GM18505 (cell line): ENCODE data around the gene ELK1.
"Not testable (repeated sequence)": the region's sequence is repeated elsewhere in the genome, so short reads cannot be mapped to it uniquely, and the experiment has no call there.

Source experiments
- ATAC-seq: cut with Tn5 transposase; IDR thresholded peaks from one replicate; pipeline ENCODE4 v1.9.1; 2021; ENCODE audit not compliant: unreplicated experiment
- POLR2A ChIP-seq: IDR thresholded peaks from 4 replicates; pipeline ENCODE4 v1.6.1; 2011; ENCODE audit warnings: borderline replicate concordance; ENCODE audit not compliant: insufficient read depth, insufficient read length; ENCODE audit errors: extremely low read depth

ELK1 gene

GRCh38 chrX:47650164-47651042 is at the start of gene ELK1:
TSS of gene ELK1 (minus strand) at chrX:47650563. CDS start at chrX:47641441, 9,122 bp downstream.
- peak; percentile 84 for ATAC-seq
- TF ChIP-seq POLR2A: peak; percentile 54

DNA sequence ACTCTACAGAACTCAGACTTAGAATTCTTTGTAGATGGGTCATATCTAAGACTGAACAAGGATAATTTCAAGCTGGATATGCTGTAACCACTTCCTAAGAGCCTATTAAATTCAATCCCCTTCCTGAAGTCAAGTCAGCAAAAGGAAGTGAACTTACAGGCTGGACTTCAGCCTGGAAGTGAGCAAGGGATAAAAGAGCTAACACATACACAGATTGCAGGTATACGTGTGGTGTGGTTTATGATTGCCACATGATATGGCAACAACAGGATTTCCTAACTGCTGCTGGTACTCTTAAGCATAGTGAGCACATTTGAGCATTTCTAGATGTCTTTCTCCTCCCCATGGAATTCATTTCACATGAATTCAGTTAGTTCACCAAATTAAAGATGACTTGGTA is 46.8 kb upstream of the ELK1 start:
- TF ChIP-seq POLR2A: no peak
- no peak for ATAC-seq

DNA sequence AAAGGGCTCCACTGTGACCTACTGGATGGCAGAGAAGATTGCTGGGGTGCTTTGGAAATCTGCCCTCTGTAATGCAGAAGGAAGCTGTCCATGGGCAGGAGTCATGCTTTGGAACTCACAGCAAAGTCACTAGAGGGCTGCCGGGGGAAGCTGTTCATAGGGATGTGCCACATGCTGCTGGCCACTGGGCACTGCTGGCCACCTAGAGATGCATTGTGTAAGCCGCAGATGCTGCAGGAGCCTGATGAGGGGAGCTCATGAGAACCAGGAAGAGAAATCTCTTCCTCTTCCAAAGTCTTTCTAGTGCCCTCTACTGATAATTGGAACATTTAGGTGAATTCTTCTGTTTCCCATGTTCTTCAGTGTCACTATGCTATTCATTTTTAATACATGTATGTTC is 39.8 kb upstream of the ELK1 start:
- no peak for TF ChIP-seq POLR2A
- no peak for ATAC-seq

GRCh38 chrX:47687263-47687662 is 36.9 kb upstream of the ELK1 start:
- no peak for TF ChIP-seq POLR2A

GRCh38 chrX:47683829-47684205 is 33.5 kb upstream of the ELK1 start:
- no peak for ATAC-seq
- no peak for TF ChIP-seq POLR2A

More at GRCh38 chrX:47687263-47687662, 36.9 kb upstream of the ELK1 start:
- ATAC-seq: no peak

GRCh38 chrX:47683184-47683828 is 32.9 kb upstream of the ELK1 start:
- ATAC-seq: no peak

GRCh38 chrX:47675959-47676859 is 25.8 kb upstream of the ELK1 start:
- ATAC-seq: not testable (repeated sequence)

More at GRCh38 chrX:47683184-47683828, 32.9 kb upstream of the ELK1 start:
- no peak for TF ChIP-seq POLR2A

- no peak for ATAC-seq
- no peak for TF ChIP-seq POLR2A
Measured at GRCh38 chrX:47674776-47675175, 24.4 kb upstream of the ELK1 start.

DNA sequence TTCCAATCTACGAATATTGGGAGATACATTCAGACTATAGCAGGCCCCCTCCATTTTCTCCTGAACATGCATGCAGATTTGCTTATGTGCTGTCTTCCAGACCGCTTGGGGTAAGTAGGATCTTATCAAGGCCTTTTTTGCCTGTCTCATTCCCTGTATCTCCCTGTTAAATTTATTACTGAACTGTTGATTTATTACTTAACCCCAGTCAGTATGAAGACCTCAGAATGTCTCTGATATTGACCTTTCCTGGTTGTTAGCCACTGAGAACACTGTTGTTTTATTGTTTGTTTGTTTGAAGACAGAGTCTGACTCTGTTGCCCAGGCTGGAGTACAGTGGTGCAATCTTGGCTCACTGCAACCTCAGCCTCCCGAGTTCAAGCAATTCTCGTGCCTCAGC is 15.4 kb upstream of the ELK1 start:
- ATAC-seq: not testable (repeated sequence)

DNA sequence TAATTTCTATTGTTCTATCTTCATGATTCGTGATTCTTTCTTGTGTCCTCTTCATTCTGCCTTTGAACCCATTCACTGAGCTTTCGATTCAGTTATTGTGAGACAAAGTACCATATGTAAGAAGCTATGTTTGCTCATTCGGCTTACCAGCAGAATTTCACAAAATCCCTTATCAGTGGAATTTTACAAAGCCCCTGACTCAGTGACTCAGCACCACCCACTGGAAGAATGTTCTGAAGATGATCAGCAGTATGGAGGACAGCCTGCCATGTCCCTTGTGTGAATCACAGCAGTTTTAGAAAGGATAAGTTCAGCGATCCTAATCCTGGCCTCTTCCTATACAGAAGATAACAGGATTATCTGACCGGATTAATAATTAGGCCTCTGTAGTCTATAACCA is 14.4 kb upstream of the ELK1 start:
- no peak for TF ChIP-seq POLR2A
- ATAC-seq: no peak

DNA sequence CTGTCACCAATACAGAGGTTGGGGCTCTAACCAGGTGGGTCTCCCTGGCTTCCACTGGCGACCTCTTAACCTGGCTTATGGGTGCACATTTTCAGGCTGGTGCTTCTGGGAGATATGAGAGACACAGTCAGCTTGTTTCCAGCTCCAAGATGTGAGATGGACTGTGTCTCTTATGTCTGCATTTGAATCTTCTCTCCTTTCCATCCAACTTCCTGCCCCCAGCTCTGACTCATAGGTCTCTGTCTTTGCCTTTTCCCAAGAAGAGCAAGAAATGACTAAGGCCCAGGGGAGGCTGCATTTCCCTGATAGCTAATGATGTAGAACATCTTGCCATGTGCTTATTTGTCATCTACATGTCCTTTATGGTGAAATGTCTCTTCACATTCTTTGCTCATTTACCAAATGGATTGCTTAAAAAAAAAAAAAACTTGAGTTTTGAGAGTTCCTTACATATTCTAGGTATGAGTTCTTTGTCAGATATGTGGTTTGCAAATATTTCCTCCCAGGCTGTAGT is 11.8 kb upstream of the ELK1 start:
- no peak for ATAC-seq
- TF ChIP-seq POLR2A: no peak

- TF ChIP-seq POLR2A: no peak
- ATAC-seq: no peak
Measured at GRCh38 chrX:47661539-47661938, 11.2 kb upstream of the ELK1 start.

GRCh38 chrX:47659421-47659726 is 9.0 kb upstream of the ELK1 start:
- no peak for TF ChIP-seq POLR2A
- no peak for ATAC-seq

DNA sequence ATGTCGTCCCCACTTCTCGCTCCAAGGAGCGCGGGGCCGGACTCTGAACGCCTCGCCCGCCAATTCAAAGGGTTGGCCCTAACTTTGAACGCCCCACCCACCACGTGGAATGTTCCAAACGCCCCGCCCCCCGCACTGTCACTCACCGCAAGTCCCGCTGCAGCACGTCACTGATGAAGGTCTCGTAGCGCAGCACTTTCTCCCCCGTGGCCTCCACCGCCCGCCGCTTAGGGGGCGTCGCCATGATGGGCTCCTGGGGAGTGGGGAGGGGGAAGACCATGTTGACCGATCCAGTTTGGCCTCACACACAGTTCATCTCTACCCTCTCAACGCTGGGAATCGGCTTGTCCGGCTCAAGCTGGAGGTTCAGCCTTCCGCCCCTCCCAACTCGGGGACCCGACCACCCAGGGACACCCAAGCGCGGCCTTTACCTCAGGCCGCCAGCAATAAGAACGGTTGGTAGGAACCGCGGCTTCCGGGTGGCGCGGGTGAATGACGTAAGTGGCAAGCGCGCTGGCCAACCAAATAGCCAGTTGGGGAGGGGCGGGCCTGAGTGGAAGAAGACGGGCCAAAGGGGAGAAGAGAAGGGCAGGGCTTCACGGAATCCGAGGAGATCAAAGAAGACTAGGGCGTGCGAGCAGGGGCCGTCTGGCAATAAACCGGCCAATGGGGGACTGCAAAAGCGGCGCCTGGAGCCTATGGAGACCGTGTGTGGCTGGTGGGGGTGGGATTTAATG is 8.5 kb upstream of the ELK1 start, which contains the start of gene UXT:
Gene UXT (minus strand): TSS at position 497 of the 737 bp plus-strand sequence. CDS start 253 bp downstream, at position 244.
- ATAC-seq: peak; percentile 76

More for the DNA sequence above, 8.5 kb upstream of the ELK1 start, which contains the start of gene UXT:
- TF ChIP-seq POLR2A: peak; percentile 80
